NAMALWA (cell line): ENCODE measurements around the gene LDLRAD1.
"Not testable (repeated sequence)": the region's sequence is repeated elsewhere in the genome, so short reads cannot be mapped to it uniquely, and the experiment has no call there.

Experiments used
- DNase-seq: peaks from one replicate; pipeline ENCODE4 v3.0.0-alpha.2; 2015; ENCODE audit warnings: low spot score

The LDLRAD1 gene, protein sequence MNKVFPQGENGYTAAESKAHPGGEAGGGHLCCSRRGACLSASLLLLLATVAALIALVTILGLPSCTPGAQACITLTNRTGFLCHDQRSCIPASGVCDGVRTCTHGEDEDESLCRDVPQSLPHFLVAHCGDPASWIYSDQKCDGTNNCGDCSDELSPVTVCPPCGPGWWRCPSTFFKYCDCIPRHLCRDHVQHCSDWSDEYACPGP

DNA sequence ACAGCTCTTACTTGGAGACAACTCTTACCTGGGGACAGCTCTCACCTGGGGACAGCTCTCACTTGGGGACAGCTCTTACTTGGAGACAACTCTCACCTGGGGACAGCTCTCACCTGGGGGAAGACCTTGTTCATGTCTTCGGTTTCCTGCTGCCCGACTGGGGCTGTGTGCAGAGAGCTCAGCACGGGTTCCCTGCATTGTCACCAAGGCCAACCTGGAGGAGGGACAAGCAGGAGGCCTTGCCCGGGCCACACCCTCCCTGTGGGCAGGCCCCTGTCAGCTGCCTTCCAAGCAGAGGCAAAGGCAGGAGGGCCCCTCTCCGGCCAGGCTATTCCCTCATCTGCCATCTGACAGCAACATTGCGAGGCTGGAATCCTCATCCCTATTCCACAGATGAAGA lies at the start of gene LDLRAD1:
LDLRAD1 (minus strand) TSS at position 208 of the 400 bp plus-strand sequence; CDS start at position 134, 74 bp downstream.
- no peak for DNase-seq

DNA sequence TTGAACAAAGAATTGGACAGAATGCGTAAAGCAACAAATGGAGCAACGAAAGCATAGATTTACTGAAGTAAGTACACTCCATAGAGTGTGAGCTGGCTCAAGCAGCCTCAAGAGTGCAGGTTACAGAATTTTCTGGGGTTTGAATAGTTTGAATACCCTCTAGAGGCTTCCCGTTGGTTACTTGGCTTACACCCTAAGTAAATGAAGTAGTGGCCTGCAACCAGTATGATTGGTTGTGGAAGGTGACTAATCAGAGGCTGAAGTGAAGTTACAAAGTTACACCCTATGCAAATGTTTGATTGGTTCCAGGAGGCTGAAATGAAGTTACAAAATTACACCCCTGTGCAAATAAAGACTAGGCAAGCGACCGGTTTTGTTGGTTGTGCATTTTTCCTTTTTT lies 46.3 kb upstream of the LDLRAD1 start:
- no peak for DNase-seq

DNA sequence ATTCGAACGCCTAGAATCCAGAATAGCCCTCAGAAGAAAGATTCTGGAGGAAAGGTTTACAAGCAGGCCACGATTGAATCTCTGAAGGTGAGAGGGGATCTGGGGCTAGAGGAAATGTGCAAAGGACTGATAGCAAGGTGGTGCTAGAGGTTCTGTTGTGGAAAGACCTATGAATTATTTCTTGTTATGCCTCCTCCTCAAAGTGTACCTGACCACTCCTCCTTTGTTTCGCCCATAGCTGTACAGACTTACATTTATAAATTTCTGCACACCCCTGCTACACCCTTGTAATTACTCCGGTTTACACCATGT lies 36.4 kb upstream of the LDLRAD1 start:
- DNase-seq: peak; percentile 26

DNA sequence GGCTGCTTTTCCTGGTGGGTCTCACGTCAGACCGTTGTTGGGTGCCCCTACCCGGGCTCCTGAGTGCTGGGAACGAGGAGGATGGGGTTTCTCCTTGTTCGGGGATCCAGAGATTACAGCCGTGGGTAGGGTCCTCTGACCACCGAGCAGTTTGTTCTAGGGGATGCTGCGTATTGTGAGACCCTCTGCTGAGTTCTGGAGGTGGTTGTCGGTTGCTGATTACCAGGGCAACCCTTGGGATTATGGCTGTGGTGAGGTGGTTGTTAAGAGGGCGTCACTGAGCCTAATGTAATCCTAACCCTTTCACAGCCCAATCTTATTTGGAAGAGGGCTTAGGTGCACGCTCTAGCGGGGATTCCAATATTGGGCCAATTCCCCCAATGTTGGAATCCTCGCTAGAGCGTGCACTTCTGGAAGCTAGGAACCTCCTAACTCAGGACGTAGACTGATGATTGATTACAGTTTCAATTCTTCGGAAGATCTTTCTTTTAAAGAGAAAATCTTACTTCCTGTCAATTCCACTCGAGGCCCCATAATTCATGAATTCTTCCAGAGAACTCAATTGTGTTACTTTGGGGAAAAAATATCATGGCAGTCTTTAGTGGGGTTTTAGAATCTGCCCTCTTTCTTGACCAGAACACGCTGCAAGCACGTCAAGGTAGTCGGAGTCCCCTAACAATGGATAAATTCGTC lies 35.9 kb upstream of the LDLRAD1 start:
- DNase-seq: no peak

DNA sequence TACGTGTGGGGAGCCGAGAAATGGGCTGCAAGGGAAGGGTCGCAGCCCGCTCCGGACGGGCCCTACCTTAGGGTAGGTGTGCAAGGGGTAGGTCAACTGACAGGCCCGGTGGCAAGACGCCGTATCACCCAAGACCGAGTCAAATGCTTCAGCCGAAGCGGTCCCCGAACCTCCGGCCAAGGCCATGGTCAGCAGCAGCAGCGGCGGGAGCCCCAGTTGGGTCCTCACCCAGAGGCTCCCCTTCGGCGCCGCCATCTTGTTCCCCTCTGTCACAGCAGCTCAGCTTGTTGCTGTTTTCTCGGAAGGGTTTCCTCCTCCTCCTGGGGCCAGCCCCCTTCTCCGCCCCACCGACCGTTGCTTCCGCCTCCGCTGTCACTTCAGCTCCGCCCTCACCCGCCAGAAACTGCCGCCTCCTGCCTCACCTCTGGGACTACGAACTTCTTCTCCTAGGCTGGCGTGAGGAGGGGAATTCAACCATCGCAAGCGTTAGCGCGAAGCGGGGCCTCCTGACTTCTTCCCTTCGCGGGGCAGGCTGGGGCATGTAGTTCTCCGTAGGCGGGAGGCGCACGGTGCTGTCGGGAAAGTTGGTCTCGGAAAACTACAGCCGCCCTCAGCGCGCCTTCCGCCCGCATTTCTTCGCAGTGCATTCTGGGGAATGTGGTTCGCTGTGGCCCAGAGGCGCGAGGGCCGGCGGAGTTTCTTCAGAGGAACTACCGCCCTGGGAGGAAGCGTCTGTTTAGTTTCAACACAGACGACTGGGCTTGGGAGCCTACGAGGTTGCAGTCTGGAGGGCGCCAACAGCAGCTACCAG lies 35.2 kb upstream of the LDLRAD1 start, which contains the start of the genes TCEANC2 and TMEM59:
TCEANC2 (plus strand) TSS at position 675 of the 811 bp plus-strand sequence. CDS start 815 bp downstream, outside the sequence.
TMEM59 (minus strand) TSS at position 271 of the 811 bp plus-strand sequence; CDS start at position 255, 16 bp downstream.
- DNase-seq: peak; percentile 99

DNA sequence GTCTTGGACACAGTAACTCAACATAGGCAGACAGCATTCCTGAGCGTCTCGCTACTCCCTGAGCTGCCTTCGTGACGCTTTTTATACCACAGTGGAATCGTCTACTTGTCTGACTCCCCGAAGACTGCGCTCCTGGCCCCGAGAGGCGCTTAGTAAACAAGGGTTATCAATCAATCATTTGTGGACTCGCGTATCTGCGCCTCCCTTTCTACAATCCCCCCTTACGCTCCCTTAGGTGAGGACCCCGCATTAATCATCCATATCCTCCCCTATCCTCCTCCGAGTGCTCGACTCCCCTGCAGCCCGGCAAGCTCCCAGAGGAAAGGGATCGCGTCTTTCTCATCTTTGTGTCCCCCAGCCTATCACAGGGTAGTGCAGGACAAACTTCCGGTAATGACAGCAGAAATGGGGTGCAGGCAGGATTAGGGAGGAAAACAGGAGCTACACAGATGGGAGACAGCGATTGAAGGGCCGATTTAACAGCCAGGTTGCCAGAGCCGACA lies 34.5 kb upstream of the LDLRAD1 start:
- peak; percentile 53 for DNase-seq

DNA sequence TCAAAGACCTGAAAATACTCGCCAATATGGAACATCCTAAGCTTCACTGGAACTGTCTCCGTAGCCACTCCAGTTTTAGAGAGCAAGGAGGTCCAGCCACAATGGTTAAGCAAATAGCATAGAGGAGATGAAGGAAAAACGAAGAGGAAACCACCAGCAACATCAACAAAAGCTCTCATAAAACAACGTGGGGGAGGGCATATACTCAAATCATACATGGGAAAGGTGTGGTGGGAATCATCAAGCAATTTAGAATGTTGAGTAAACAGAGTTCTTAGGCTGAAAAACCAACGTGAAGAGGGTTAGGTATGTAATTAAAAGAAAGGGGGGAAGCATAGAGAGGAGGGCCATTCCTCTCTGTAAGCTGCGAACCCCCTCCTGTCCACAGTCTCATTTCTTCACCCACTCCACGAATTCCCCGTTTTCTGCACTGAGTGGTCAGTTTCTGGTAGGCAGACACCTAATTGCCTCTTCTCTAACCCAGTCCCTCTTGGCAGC lies 34.0 kb upstream of the LDLRAD1 start:
- no peak for DNase-seq

DNA sequence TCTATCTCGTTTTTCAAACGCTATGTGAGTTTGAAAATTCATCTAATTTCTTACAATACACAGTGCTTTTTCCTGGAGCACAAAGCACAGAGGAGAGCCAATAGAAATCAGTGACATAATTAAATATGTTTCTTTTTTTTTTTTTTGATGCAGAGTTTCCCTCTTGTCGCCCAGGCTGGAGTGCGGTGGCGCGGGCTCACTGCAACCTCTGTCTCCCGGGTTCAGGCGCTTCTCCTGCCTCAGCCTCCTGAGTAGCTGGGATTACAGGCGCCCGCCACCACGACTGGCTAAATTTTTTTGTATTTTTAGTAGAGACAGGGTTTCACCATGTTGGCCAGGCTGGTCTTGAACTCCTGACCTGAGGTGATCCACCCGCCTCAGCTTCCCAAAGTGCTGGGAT lies 32.4 kb upstream of the LDLRAD1 start:
- not testable (repeated sequence) for DNase-seq

DNA sequence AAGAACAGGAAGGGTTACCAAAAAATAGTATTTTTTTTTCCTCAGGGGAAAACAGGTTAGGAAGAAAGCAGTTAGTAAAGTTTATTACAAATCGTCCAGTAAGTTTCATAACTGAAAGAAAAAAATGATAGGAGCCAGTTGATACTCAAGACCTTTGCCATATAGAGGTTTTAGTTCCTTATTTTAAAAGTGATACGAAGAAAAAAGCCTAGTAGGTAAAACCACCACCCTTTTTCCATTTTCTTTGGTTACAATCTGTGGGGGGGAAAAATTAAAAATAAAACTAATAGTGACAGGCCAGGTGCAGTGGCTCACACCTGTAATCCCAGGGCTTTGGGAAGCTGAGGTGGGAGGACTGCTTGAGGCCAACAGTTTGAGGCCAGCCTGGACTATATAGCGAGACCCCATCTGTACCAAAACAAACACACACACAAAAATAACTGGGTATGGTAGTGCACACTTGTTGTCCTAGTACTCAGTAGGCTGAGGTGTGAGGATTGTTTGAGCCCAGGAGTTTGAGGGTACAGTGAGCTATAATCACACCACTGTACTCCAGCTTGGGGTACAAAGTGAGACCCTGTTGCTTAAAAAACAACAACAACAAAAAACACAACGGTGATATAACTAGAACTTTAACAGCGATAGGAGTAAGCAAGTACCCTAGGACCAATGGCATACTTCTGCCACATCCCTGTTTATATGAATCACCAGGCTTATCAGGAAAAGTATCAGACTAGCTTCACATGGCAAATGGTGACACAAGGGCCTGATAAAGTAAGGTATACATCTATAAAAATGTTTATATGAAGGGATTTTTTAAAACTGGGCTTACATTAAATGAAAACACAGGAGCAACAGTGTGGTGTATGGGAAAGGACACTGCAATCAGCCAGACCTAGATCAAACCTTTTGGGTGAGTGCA lies 29.7 kb upstream of the LDLRAD1 start:
- no peak for DNase-seq

DNA sequence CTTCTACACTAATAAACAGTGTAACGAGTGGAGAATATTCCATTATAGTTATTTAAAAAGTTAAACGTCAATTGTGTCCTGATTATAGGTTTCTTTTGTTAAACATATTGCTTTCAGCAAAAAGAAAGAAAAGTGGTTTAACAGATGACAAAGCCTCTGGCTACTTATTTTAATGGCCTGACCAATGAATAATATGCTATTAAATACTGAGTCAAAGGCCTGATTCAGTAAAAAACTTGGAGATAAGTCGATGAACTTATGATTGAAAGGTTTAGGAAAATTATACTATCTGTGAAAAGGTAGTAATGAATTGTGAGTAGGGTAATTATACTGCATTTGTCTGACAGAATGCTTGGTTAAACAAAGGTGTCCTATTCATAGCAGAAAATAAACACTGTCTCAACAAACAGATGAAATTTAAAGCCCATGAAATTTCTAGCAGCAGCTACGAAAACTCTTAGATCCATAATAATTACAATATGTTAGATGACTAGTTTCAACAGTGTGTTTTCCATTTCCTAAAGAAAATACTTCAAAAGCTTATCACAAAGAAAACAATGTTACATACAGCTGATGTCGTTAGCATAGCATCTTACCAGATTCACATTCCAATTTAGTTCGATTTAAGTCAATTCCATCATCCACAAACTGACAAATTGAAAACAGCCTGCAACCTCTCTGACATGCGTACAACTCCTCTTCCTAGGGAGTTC lies 28.8 kb upstream of the LDLRAD1 start:
- DNase-seq: no peak

DNA sequence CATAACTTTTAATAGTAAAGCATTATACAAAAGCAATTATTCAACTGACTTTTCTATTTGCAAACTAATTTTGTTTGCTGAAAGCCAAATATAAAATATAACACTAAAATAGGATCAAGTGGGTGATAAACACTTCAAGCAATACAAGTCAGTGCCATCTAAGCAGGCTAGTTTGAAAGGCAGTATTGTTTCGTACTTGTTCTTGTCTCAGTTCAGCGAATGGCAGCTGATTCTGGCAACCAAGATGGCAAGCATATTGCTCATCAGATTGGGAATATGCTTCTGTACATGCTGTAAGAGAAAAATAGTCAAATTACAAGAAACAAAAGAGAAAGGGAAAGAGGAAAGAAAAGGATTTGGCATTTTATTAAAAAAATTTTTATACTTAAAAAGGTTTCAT lies 27.5 kb upstream of the LDLRAD1 start:
- DNase-seq: no peak

DNA sequence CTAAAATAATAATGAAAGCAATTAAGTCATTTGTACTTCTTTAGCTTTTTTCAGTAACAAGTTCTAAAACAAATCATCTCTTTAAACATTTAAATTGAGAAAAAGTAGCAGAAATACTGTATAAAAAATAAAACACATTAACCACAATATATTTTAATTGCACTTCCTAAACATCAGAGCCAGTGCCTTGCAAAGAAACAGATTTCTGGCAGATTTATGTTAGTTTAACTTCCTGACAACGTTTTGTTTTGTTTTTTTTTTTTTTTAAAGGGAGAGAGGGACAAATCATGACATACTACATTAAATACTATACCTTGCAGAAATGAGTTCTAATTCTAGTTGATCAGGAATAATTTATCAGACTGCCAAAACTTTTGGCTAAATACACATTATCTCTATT lies 23.8 kb upstream of the LDLRAD1 start:
- DNase-seq: no peak

DNA sequence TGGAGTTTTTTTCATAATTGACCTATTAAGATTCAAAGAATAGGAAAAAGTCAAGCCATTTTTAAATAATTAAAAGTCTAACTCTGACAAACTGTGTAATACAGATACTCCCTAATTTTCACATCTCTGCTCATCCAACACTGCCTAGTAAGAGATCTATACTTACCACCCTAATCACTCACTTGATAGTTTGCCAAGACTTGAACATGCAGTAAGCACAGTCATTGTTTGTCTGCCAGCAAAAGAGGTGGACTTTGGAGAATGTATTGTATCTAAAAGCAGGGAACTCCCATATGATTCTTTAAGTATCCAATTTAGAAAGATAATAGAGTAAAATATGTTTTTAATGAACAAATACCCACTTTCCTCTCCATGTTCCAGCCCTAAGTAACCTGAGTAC lies 19.5 kb upstream of the LDLRAD1 start:
- no peak for DNase-seq

DNA sequence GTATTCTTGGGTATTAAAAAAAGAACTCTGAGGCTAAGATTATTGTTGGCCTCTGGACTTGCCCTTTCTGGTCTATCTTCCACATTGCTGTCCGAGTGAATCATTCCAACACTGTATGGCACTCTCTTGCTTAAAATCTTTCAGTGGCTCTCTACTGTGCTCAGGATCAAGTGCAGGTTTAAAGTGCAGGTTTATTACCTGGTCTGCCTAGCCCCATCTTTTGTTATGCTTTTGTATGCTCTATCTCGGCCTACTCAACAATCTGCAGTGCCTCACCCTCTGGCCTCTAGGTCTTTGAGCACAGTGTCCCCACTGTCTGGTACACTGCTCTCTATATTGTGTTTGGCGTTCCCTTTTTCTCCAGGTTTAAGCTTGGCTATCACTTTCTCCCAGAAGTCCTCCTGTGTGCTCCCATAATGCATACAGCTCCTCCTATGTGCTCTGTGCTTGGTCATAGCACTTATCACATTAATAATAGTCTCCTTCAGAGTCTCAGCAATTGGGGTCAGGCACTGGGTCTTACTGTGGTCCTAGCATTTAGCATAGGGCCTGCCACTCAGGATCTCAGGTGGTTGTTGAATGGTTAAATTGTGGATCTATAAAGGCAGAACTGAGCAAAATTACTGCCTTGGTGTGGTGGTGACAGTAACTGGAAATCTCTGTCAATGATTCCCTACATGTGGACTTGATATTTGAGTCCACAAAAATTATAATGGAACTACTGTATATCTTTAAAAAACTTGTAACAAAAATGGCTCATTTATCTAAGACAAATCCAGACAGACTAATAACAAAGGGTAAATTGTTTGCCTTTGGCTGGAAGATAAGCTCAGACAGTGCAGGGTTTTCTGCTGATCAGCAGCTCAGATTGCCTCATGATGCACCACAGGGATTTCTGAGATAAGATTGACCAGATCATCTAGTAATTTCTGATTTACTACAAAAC lies 10.6 kb upstream of the LDLRAD1 start:
- no peak for DNase-seq

DNA sequence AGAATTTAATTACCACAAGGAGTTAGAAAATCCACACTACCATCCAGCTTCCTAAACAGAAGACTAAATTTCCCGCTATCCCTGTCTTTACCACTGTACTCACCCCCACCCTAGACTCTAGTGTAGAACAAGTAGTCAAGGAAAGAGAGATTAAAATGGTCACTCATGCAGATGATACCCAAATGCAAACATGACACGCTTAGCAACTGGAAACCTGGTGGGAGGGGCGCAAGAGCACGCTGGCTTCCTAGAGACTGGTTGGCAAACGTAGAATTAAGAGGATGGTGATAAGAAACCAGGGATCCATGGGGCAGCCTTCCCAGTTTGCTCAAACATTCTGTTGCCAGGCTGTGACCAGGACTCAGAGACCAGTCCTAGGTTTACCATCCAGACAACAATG lies 9.9 kb upstream of the LDLRAD1 start:
- DNase-seq: no peak

DNA sequence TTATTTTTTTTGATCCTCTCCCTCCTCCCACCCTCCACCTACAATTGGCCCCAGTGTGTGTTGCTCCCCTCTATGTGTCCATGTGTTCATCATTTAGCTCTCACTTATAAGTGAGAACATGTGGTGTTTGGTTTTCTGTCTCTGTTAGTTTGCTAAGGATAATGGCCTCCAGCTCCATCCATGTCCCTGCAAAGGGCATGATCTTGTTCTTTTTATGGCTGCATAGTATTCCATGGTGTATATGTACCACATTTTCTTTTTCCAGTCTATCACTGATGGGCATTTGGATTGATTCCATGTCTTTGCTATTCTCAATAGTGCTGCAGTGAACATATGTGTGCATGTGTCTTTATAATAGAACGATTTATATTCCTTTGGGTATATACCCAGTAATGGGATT lies 6.8 kb upstream of the LDLRAD1 start:
- not testable (repeated sequence) for DNase-seq

DNA sequence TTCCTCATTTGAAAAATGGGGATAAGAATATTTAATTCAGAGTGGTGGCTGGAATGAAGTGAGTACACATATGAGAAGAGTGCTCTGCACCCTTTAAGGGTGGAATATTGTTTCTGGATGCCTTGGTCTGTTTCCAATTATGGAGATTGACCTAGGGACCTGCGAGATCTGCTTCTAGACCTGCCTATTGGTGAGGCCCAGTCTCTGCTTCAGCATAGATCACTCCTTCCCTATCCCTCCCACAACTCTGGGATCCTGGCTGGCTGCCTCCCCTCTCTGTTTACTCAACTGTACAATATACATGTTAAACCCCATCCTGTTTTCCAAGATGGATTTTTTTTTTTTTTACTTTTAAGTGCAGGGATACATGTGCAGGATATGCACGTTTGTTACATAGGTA lies 6.4 kb upstream of the LDLRAD1 start:
- DNase-seq: no peak

DNA sequence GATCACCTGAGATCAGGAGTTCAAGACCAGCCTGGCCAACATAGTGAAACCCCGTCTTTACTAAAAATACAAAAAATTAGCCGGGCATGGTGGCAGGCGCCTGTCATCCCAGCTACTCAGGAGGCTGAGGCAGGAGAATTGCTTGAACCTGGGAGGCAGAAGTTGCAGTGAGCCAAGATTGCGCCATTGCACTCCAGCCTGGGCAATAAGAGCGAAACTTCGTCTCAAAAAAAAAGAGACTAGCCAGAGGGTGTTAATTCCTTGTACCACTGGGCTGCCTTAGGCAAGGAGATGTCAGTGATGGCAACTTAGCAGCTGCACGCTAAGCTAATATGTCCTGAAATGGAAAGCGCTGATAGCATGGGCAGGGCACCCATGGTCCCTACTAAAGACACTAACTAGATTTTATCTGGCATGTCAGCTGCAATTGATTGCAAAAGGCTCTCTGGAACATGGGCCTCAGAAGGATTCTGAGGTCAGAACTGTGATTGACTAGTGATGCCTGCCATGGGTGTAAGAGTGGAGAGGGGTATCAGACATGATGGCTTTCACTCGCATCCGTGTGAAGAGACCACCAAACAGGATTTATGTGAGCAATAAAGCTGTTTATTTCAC lies 1.7 kb upstream of the LDLRAD1 start:
- not testable (repeated sequence) for DNase-seq

DNA sequence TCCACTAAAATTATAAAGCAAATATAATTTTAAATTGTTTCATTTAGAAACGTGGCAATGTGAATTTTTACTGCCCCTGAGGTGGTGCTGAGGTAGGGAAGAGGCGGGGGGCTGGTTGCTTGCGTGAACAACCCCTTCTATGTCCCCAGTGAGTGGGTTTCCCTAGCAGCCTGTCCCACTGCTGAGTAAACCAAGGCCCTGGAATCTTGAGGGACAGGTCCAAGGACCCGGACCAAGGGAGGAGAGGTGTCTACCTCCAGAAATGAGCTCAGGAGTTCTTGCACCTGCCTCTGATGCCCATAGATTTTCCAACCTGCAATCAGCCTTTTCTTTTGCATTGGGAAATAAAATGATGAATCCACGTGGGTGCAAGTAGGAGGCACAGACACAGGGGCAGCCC lies 649 bp upstream of the LDLRAD1 start:
- DNase-seq: no peak
